Stimulated activated CD4-positive, alpha-beta T cell treated with anti-CD3 and anti-CD28 coated beads, Interleukin-2, amount 100 ng/mL, for 24 hours (primary cell): ENCODE measurements around the gene L3MBTL1.
A peak's percentile ranks its signal among the peaks of the same experiment; 100 is the strongest.

ENCODE experiments used
- DNase-seq, 2 donors: peaks; one replicate each; pipeline ENCODE4 v3.0.0-alpha.2; 2020

The L3MBTL1 gene

DNA sequence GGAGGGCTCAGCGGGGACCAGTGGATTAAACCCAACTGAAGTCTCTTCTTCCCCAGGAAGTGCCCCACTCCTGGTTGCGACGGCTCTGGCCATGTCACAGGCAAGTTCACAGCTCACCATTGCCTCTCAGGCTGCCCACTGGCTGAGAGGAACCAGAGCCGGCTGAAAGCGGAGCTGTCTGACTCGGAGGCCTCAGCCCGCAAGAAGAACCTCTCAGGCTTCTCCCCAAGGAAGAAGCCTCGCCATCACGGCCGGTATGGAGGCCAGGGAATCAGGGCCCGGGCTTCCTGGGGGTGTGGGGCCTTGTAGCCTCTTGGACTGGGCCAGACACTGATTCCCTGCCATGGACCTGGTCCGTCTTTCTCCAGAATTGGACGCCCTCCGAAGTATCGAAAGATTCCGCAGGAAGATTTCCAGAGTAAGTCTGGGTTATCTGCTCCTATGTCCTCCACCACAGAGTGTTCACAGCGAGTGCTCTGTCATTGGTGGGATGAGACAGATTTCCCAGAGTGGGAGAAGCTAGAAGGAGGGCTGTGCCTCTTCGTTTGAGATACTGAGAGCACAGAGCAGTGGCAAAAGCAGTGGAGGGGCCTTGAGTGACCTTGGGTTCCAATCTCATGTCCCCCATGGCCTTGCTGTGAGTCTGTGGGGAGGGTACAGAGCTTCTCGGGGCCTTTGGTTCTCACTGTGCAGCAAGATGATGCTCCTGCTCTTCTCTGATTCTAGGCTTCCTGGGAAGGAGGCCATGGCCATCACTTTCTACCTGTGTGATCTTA is 28.7 kb downstream of the L3MBTL1 start:
- no peak for DNase-seq

DNA sequence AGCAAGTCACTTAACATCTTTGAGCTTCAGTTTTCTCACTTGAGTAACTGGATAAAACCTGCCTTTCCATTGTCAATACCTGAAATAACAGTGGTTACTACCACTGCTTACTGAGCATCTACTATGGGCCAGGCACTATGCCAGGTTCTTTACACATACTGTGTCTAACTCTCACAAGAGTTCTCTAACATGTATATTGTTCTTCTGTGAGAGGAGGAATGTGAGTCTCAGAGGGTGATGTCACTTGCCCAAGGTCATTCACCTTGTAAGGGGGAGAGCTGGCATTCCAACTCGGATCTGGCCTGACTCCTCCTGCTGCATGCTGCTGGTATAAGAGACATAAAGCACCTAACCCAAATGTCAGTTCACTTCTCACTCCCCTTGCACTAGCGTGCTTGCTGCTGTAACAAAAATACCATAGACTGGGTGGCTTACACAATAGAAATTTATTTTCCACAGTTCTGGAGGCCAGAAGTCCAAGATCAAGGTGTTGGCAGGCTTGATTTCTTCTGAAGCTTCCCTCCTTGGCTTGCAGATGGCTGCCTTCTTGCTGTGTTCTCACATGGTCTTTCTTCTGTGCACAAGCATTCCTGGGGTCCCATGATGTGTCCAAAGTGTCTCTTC is 29.4 kb downstream of the L3MBTL1 start:
- no peak for DNase-seq

DNA sequence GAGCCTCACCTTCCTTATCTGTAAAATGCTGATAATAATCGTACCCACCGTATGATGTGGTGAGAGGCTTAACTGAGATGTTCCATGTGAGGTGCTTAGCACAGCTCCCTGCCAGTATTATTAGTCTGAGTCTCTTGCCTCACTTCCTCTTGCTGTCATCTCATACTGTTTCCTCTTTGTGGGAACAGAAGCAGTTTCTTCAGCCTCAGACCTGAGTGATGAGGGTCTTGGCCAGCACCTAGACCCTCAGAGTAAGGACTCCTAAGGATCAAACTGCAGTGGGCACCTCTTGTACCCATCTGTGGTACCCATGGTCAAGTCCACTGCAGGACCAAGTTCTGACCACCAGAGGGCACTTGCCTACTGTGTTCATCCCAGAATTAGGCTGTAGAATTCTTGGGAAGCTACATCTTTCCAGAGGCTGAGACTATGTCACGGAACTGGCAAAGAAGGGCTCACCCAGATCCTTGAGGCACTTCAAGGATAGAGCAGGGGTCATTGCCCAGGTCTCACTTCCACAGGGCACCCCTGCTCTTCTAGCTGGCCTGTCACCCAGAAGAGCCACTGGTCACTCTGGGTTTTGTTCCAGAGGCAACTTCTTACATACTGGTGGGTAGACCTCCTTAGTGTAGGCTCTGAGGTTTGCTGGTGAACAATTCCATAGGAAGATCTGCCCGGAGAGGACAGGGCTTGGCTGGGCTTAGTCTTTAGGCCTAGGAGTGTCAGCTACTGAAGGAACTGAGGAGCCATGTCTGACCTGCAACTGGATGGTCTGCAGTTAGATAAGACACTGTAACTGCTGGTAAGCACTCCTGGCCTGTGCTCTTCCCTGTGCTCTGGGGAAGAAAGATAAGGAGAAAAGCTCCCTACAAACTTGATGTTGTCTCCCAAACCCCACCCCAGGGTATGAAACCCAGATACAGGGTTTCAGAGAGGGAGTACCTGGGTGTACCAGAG is 30.7 kb downstream of the L3MBTL1 start:
- DNase-seq, result peak; percentile 66

DNA sequence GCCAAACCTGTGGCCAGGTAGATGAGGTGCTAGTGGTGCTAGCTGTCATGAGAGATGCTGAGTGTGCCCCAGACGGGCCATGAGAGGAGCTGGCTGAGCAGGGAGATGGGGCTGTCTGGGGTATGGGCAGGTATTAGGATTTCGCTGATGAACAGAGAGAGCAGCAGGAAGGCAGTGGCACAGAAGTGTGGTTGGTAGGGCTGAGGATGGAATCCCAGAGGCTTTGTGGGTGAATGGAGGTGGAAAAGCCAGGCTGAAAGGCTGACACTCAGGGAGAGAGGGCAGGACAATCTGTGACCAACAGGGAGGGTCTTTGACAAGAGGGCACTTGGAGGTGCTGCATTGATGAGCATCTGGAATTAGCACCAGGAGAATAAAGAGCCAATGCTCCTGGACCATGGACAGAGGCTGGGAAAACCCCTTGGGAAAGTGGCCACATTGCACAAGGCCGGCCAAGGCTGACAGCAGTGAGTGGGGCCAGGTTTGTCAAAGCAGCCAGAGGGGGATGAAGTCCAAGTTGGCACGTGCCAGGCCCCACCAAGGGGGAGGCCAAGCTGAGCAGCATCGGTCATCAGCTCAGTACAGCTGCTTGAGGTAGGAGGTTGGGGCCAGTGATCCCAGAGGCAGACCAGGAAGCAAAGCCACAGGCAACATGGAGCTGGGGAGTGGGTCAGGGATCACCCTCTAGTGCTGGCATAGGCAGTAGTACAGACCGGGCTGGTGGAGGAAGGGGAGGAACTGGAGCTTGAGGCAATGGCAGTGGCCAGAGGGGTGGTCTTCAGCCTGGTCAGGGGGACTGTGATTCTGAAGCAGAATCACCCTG is 31.6 kb downstream of the L3MBTL1 start:
- no peak for DNase-seq

DNA sequence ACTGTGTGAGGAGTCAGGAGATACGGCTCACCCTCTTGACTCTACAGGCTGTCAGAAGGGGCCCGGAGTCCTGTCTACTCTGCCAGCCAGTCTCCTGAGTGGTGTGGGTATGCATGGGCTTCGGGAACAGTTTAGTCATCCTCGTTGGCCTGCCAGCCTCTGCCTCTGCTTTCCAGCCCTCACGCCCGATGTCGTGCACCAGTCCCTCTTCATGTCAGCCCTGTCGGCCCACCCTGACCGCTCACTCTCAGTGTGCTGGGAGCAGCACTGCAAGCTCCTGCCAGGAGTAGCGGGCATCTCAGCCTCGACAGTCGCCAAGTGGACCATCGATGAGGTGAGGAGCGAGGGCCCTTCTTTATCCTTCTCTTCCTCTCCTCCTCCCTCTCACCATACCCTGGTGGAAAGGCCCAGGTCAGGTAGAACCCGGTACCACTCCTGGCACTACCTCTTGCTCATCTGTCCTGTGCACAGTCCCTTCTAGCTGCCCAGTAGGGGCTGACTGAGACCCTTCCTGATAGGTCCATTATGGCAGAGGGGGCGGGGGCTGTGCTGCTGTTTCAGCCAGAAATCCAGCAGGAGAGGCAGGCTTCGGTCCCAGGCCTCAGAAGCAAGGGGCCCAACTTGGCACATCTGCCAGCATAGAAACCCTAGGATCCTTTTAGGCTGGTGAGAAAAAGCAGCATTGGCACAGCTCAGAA is 32.6 kb downstream of the L3MBTL1 start:
- no peak for DNase-seq

DNA sequence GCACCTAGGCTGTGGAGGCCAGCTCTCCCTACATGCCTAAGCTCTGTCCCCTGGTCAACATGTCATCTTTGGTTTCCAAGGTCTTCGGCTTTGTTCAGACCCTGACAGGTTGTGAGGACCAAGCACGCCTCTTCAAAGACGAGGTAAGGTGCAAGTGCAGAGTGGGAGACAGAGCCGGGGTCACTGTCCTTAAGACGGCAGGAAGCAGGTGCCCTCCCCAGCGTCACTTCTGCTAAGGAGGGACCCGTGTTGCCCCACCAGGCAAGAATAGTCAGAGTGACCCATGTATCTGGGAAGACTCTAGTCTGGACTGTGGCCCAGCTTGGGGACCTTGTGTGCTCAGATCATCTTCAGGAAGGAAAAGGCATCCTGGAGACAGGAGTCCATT is 33.2 kb downstream of the L3MBTL1 start:
- DNase-seq, result no peak

DNA sequence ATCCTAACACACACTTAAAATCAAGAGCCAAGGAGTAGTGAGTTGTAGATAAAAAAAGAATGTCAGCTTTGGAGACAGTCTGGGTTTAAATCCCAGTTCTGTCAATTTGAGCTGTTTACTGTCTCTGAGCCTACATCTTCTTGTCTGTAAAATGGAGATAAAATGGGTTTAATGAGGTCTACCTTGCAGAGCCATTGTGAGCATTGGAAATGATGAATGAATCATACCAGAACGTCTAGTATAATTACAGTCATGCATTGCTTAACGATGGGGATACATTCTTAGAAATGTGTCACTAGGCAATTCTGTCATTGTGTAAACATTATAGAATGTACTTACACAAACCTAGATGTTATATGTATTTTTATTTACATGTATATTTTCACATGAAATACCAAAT is 33.7 kb downstream of the L3MBTL1 start:
- no peak for DNase-seq

DNA sequence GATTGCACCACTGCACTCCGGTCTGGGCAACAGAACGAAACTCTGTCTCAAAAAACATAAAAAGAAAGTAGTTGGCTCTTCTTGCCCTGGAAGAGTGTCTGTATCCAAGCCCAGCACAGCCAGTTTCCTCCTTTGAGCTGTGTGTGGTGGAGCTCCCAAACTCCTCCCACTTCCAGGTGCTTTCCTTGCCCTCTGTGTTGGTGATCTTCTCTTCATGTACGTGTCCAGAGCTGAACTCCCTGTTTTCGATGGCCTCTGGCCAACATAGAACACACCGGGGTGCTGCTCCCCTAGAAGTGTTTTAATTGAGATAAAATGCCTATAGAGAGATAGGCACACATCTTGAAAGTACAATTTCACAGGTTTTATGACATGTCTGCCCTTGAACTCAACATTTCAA is 34.7 kb downstream of the L3MBTL1 start:
- no peak for DNase-seq

DNA sequence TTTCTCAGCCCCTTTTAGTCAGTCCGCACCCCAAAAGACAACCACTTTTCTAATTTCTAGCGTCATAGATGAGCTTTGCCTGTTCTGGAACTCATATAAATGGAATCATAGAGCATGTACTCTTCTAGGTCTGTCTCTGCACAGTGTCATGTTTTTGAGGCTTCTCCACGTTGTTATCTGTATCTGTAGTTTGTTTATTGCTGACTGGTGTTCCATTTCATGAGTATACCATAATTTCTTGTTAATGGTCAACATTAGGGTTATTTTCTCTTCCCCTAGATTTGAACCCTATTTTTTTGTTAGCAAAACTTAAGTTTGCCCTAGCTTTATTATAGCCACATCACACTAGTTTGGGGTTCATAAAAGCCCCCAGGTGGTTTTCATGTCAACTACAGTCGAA is 35.2 kb downstream of the L3MBTL1 start:
- DNase-seq, result no peak

DNA sequence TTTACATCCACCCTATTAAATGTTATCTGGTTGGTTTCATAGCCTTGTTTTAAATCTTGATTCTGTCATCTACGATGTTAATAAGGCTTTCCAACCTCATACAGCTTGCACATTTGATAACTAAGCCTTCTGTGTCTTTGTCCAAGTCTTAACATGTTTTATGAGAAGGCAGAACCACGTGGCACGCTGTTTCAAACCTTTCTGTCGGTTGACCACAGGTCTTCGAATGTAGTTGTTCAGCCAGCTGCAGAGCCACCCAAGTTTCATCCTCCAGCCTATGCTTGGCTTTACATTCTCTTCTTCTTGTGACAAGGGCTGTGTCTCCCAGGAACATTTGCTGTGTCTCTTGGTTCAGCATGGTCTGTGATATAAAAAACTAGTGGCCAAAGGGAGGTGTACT is 35.6 kb downstream of the L3MBTL1 start:
- DNase-seq, result no peak

DNA sequence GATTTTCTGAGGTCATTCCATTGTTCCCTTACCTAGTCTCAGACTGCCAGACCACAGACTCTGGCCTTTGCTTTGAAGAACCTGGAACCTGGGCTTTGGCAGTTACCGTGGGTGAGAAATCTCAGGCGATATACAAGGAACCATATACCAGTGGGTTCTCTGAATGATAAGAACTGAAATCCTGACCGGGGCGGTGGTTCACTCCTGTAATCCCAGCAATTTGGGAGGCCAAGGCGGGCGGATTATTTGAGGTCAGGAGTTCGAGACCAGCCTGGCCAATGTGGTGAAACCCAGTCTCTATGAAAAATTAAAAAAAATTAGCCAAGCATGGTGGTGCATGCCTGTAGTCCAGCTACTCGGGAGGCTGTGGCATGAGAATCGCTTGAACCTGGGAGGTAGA is 37.0 kb downstream of the L3MBTL1 start:
- no peak for DNase-seq

DNA sequence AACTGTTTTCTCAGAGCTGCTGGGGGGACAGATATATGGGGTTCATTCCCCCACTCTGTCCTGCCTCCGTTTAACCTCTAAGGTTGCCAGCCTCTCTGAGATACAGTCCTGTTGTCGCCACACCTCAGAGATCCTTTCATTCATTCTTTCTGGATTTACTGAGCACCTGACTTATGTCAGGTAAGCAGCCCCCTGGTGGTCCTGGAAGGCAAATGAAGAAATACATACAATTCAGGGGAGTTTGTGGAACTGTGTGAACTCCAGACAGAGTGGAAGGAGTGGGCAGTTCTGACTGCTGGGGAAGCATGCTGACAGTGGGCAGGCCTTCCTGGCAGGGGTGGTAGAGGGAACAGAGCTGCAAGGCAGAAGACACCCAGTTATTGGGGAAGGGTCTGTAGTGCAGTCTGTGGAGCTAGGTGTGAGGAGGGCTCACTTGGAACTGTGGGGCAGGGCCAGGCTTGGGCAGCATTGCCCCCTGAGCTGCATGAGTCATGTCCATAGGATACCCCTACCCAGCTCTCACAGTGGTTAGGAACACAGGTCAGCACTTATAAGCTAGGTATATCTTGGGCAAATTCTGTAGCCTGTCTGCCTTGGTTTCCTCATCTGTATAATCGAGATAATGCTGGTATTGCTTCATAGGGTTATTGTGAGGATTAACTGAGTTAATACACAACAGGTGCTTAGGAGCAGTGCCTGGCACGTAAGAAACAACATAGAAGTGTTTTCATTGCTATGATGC is 38.5 kb downstream of the L3MBTL1 start:
- no peak for DNase-seq

DNA sequence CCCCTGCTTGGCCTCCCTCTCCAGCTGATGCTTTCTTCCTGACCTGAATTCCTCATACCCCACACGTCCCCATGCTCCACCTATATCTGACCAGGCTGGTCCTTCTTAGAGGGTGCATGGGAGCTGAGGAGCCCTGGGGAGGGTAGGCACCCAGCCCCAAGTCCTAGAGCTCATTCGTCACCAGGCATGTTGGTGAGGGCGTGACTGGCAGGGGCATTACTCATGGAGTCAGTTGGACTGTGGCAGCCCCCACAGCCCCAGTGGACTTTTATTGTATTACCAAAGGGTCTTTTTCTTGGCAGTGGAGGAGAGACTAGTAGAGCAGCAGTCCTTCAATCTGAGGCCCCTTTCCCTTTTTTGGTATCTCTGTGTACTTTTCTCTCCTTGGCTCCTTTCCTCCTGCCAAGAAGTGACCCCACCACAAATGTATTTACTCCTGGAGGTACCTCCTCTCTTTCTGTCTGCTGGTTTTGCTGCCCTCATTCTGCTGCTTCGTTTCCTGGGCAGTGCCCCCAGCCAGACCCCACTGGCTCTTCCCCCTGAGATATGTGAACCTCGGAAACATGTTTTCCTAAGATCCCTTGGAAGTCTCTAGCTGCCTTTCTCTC is 40.9 kb downstream of the L3MBTL1 start:
- no peak for DNase-seq

DNA sequence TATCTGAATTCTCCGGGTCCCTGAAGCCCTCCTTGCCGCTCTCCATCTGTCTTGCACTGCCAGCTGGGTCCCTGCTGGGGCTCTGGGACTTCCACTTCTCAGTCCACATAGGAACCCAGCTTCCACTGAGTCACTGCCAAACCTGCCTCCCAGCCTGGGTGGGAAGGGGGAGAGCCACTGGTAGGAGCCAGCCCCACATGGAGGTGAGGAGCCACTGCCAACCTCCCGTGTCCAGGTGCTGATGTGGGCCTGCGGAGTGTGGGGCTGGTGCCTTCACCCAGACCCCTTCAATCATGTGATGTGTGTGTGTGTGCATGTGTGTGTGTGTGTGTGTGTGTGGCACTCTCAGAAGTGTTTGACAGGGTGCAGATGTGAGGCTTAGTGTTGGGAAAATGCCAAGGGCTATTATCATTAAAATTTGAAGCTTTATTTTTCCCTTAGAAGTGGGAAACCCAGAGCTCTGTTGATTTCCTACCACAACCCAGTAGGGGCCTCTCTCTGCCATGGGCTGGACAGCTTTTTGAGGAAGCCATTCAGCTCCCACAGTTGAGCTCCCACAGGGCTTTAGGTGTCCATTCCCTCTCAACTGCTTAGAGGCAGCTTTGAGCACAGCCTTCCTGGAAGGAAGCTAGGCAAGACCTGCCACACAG is 42.0 kb downstream of the L3MBTL1 start:
- DNase-seq, result no peak

DNA sequence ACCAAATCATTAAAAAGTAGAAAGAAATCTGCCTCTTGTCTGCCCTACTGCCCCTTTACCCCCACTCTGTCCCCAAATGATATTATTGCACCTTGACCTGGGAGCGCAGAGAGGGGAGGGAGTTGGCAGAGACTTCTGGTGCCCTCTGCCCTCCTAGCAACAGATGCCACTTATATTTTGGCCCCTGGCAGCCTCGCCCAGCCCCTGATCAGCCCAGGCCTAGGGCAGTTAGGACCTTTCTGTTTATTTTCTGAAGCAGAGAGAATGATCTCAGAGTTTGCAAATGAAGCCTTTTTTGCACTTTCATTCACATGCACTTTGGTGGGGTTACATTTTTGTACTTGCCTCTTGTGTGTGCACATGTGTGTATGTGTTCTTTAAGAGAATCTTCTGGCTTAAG is 43.0 kb downstream of the L3MBTL1 start:
- no peak for DNase-seq

DNA sequence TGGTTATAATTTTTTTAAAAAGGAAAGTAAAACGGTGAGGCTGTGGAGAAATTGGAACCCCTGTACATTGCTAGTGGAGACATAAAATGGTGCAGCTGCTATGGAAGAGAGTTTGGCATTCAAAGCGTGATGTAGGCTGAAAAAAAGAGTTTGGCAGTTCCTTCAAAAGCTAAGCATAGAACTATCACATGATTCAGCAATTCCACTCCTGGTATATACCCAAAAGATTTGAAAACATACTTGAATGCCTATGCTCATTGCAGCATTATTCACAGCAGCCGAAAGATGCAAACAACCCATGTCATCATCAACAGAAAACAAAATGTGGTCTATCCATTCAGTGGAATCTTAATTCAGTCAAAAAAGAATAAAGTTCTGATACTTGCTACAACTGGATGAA is 46.9 kb downstream of the L3MBTL1 start:
- DNase-seq, result no peak

DNA sequence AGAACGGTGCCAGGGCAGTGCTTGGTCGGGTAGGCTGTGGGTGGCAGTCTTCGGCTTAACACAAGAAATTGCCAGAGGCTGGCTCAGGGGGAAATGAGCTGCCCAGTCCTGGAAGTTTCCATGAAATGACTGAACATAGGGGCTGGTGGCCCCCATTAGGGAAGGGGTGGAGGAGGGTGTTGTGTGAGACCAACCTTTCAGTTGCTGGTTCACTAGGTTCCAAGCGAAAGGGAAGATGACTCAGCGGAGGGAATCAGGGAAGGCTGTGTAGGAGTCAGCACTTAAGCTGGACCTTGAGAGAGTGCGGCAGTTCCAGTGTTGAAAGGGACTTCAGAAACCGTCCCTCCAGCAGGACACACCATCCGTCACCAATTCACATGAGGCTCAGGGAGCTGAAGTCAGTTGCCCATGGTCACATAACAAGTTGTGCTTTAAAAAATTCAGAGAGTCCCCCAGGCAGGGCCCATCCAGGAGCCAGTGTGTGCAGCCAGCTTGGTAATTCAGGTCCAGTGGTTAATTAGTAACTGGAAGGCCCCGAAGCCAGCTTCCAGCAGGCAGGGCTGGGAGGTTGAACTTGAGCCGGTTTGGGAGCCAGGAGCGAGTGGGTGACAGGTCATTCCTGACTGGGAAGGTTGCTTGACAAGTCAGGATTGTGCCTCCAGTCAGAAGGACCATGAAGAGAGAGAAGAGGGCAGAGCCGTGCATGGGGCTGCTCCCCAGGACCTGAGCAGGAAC is 51.1 kb downstream of the L3MBTL1 start, which contains the start of gene SGK2:
TSS of gene SGK2 (plus strand) at position 616 of the 735 bp plus-strand sequence. CDS start 7,469 bp downstream, outside the sequence.
- DNase-seq, result no peak

DNA sequence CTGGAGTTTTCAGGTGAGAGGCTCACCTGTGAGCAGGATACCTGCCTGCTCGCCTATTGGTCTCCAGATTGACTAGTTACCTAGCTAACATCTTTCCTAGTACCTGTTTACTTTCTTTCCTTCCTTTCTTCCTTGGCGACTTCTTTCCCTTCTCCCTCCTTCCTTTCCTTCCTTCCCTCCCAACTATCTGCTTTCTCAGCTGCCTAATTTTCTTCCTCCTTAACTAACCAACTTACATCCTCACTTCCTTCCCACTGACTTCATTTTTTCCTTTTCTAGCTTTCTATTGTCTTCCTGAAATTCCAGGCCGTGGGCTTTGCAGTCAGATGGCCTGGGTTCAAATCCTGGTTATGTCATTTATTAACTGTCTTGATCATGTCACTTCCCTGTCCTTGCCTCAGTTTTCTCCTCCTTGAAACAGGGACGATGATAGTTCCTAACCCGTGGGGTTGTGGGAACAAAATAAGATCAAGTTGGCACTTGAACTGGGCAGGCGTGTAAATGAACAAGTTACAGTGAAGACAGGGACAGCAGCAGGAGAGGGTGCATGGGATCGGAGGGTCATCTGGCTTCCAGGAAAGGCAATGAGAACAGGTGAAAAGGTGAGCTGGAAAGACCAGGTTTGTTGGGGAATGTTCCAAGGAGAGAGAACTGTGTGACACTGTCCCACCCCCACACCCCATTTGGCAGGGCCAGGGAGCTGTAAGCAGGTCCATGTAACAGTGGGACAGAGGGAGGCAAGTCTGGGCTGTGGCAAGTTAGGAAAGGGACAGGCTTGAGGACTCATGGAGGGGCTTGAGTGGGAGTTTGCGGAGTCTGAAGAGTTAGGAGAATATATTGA is 51.9 kb downstream of the L3MBTL1 start:
- no peak for DNase-seq

DNA sequence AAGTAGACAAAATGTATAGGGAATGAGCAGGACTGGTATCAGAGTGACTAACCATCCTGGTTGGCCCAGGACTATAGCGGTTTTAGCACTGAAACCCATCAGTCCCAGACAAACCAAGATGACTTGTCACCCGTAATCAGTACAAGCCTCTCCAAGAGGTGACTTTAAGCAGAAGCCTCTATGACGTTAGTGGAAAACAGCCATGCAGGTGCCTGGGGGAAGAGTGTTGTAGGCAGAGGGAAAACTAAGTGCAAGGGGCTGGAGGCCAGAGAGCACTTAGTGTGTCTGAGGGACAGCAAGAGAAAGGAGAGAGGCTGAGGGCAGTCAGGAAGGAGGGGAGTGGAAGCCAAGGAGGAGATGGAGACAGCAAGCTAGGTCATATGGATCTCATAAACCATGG is 53.5 kb downstream of the L3MBTL1 start:
- DNase-seq, result no peak
